PFSK-1 (cell line): ENCODE measurements around the gene FGD6.

Source experiments
- FOXP2 ChIP-seq: optimal IDR thresholded peaks from 2 replicates; pipeline ENCODE3; 2011; ENCODE audit warnings: borderline replicate concordance, control low read depth, inconsistent platforms; ENCODE audit not compliant: insufficient read depth; ENCODE audit errors: extremely low read length, extremely low read depth
- POLR2AphosphoS5 ChIP-seq: IDR thresholded peaks from 2 replicates; pipeline ENCODE4 v1.6.1; 2012; ENCODE audit warnings: low read depth, mild to moderate bottlenecking, control low read depth, low read length, moderate library complexity
- REST ChIP-seq, 2 experiments: IDR thresholded peaks; 2 replicates each; pipeline versions ENCODE4 v1.6.1 to v1.8.0; 2011 to 2012; ENCODE audit warnings: low read depth in 2 of 2, low read length in 2 of 2, control low read depth in 1 of 2, inconsistent platforms in 1 of 2, mild to moderate bottlenecking in 1 of 2, moderate library complexity in 1 of 2; ENCODE audit not compliant: insufficient read depth in 1 of 2
- SIN3A ChIP-seq: IDR thresholded peaks from 2 replicates; pipeline ENCODE4 v1.6.1; 2012; ENCODE audit warnings: mild to moderate bottlenecking, low read length, moderate library complexity, borderline replicate concordance; ENCODE audit not compliant: insufficient read depth
- TAF1 ChIP-seq: IDR thresholded peaks from 2 replicates; pipeline ENCODE4 v1.6.1; 2012; ENCODE audit warnings: low read length, control low read depth, borderline replicate concordance; ENCODE audit not compliant: insufficient read depth

GRCh38 chr12:95126736-95127135, 90.5 kb downstream of the FGD6 start:
- TF ChIP-seq REST (IDR thresholded peaks at IDR 0.05; ENCODE audit: insufficient read depth in 1 of 2, low read depth in 2 of 2, low read length in 2 of 2) (no peak), TAF1 (no peak), POLR2AphosphoS5 (no peak), SIN3A (no peak), FOXP2 (no peak)
